H9 (cell line): ENCODE measurements around the gene PAK6. TPM values are rescaled to one million over a fixed set of nuclear protein-coding genes. Genes with fewer than 3 reads are reported as not detected.

ENCODE experiments used
- DNase-seq: peaks from one replicate; pipeline ENCODE4 v3.0.0-alpha.2; 2017
- H2AFZ ChIP-seq: one replicate; pipeline ENCODE4 v1.6.1; 2013; ENCODE audit warnings: mild to moderate bottlenecking, low read length, control low read depth, moderate library complexity
- H2AK5ac ChIP-seq: 2 replicates; pipeline ENCODE4 v1.6.1; 2013; ENCODE audit warnings: low read length, control low read depth, mixed read lengths; ENCODE audit not compliant: insufficient read length
- H2BK120ac ChIP-seq: one replicate; pipeline ENCODE4 v1.6.1; 2013; ENCODE audit warnings: low read depth, mild to moderate bottlenecking, low read length, control low read depth, inconsistent platforms; ENCODE audit not compliant: poor library complexity, severe bottlenecking
- H2BK12ac ChIP-seq: 2 replicates; pipeline ENCODE4 v1.6.1; 2013; ENCODE audit warnings: low read length, control low read depth, mixed read lengths, low read depth; ENCODE audit not compliant: insufficient read length
- H2BK15ac ChIP-seq: 2 replicates; pipeline ENCODE4 v1.6.1; 2013; ENCODE audit warnings: low read depth, low read length, control low read depth
- H2BK20ac ChIP-seq: one replicate; pipeline ENCODE4 v1.6.1; 2013; ENCODE audit warnings: low read depth, mild to moderate bottlenecking, low read length, control low read depth, inconsistent platforms; ENCODE audit not compliant: poor library complexity, severe bottlenecking
- H2BK5ac ChIP-seq: 2 replicates; pipeline ENCODE4 v1.6.1; 2013; ENCODE audit warnings: low read length, control low read depth, mixed read lengths; ENCODE audit not compliant: insufficient read length
- H3K14ac ChIP-seq: 2 replicates; pipeline ENCODE4 v1.6.1; 2013; ENCODE audit warnings: low read length, control low read depth; ENCODE audit not compliant: insufficient read depth
- H3K18ac ChIP-seq: 2 replicates; pipeline ENCODE4 v1.6.1; 2013; ENCODE audit warnings: low read depth, mild to moderate bottlenecking, mixed read lengths, low read length, control low read depth; ENCODE audit not compliant: insufficient read length
- H3K23ac ChIP-seq: 2 replicates; pipeline ENCODE4 v1.6.1; 2013; ENCODE audit warnings: low read length, control low read depth, mixed read lengths, low read depth; ENCODE audit not compliant: insufficient read length
- H3K23me2 ChIP-seq: 2 replicates; pipeline ENCODE4 v1.6.1; 2013; ENCODE audit warnings: low read depth, mild to moderate bottlenecking, mixed read lengths, low read length, control low read depth; ENCODE audit not compliant: insufficient read length, poor library complexity, severe bottlenecking
- H3K27ac ChIP-seq: 2 replicates; pipeline ENCODE4 v1.5.1; 2013; ENCODE audit warnings: low read length, control low read depth, mixed read lengths, low read depth; ENCODE audit not compliant: insufficient read length
- H3K27me3 ChIP-seq: 2 replicates; pipeline ENCODE4 v1.6.1; 2013; ENCODE audit warnings: low read length, control low read depth, inconsistent platforms; ENCODE audit not compliant: insufficient read depth
- H3K4ac ChIP-seq: 2 replicates; pipeline ENCODE4 v1.6.1; 2013; ENCODE audit warnings: low read depth, mild to moderate bottlenecking, control low read depth, inconsistent platforms, low read length, moderate library complexity
- H3K4me1 ChIP-seq: 2 replicates; pipeline ENCODE4 v1.6.1; 2013; ENCODE audit warnings: low read length, control low read depth, inconsistent platforms; ENCODE audit not compliant: insufficient read depth
- H3K4me2 ChIP-seq: 2 replicates; pipeline ENCODE4 v1.6.1; 2013; ENCODE audit warnings: low read length, control low read depth, mixed read lengths; ENCODE audit not compliant: insufficient read length, insufficient read depth
- H3K56ac ChIP-seq: 2 replicates; pipeline ENCODE4 v1.6.1; 2013; ENCODE audit warnings: low read depth, mild to moderate bottlenecking, mixed read lengths, low read length, control low read depth; ENCODE audit not compliant: insufficient read length
- H3K79me1 ChIP-seq: 2 replicates; pipeline ENCODE4 v1.6.1; 2013; ENCODE audit warnings: low read depth, mild to moderate bottlenecking, moderate library complexity, low read length, control low read depth, inconsistent platforms; ENCODE audit not compliant: insufficient read depth, poor library complexity, severe bottlenecking
- H3K79me2 ChIP-seq: 2 replicates; pipeline ENCODE4 v1.6.1; 2013; ENCODE audit warnings: low read length, control low read depth, inconsistent platforms; ENCODE audit not compliant: insufficient read depth
- H3K9ac ChIP-seq: 2 replicates; pipeline ENCODE4 v1.6.1; 2013; ENCODE audit warnings: low read length, control low read depth, mixed read lengths; ENCODE audit not compliant: insufficient read length; ENCODE audit errors: extremely low read depth
- H3K9me3 ChIP-seq: one replicate; pipeline ENCODE4 v1.6.1; 2013; ENCODE audit warnings: low read depth, low read length, inconsistent platforms; ENCODE audit not compliant: control insufficient read depth
- H3T11ph ChIP-seq: one replicate; pipeline ENCODE4 v1.6.1; 2013; ENCODE audit warnings: mild to moderate bottlenecking, low read length, control low read depth, inconsistent platforms
- H4K20me1 ChIP-seq: one replicate; pipeline ENCODE4 v1.6.1; 2013; ENCODE audit not compliant: control insufficient read depth, insufficient read length, insufficient read depth
- H4K5ac ChIP-seq: 2 replicates; pipeline ENCODE4 v1.6.1; 2013; ENCODE audit warnings: low read depth, mild to moderate bottlenecking, mixed read lengths, low read length, control low read depth; ENCODE audit not compliant: insufficient read length
- H4K8ac ChIP-seq: replicated peaks from 2 replicates; pipeline ENCODE4 v1.6.1; 2013; ENCODE audit warnings: low read length, control low read depth, mixed read lengths, low read depth; ENCODE audit not compliant: insufficient read length
- H4K91ac ChIP-seq: 2 replicates; pipeline ENCODE4 v1.6.1; 2013; ENCODE audit warnings: low read depth, mild to moderate bottlenecking, moderate library complexity, mixed read lengths, low read length, control low read depth; ENCODE audit not compliant: insufficient read length
- H3K27ac Mint-ChIP-seq, 3 experiments: 2 replicates in 2 of 3; 3 replicates in 1 of 3; pipeline ENCODE4 v1.8.0; 2020 to 2021; ENCODE audit warnings: mixed read lengths in 3 of 3, mild to moderate bottlenecking in 1 of 3, moderate library complexity in 1 of 3
- H3K27me3 Mint-ChIP-seq: 2 replicates; pipeline ENCODE4 v1.8.0; 2021; ENCODE audit warnings: low read depth, mild to moderate bottlenecking, moderate library complexity, mixed read lengths
- H3K36me3 Mint-ChIP-seq, 3 experiments: 2 replicates in 2 of 3; 3 replicates in 1 of 3; pipeline ENCODE4 v1.8.0; 2020 to 2021; ENCODE audit warnings: low read depth in 3 of 3, mixed read lengths in 3 of 3; ENCODE audit not compliant: insufficient read depth in 1 of 3
- H3K4me1 Mint-ChIP-seq, 2 experiments: 2 replicates each; pipeline ENCODE4 v1.8.0; 2020; ENCODE audit warnings: mixed read lengths in 2 of 2
- H3K4me3 Mint-ChIP-seq, 2 experiments: 2 replicates in 1 of 2; 3 replicates in 1 of 2; pipeline ENCODE4 v1.8.0; 2020 to 2021; ENCODE audit warnings: mild to moderate bottlenecking in 2 of 2, mixed read lengths in 2 of 2, moderate library complexity in 1 of 2
- H3K9me3 Mint-ChIP-seq, 2 experiments: 2 replicates in 1 of 2; 3 replicates in 1 of 2; pipeline ENCODE4 v1.8.0; 2020; ENCODE audit warnings: mild to moderate bottlenecking in 2 of 2, mixed read lengths in 2 of 2, moderate library complexity in 1 of 2
- WGBS: extraction: QIAGEN DNeasy Blood & Tissue Kit; methylation state at CpG from one replicate; pipeline ENCODE4 v1.1.7; 2013; ENCODE audit warnings: missing lambda C conversion rate, low lambda C conversion rate, mixed read lengths; ENCODE audit not compliant: insufficient read length; ENCODE audit errors: extremely low coverage; 5-methylcytosine and 5-hydroxymethylcytosine counted together
- total RNA-seq: library from RNA; stranded (reverse); gene quantifications from 2 replicates; pipeline ENCODE4 v1.2.1, GENCODE V29; 2021
- TF ChIP-seq, protein P1 (sequence below): fragments of 200-600 bp; sonication (generic); conservative IDR thresholded peaks from 3 replicates; pipeline ENCODE4 v1.8.0; 2021; ENCODE audit warnings: antibody characterized with exemption, mild to moderate bottlenecking

Gene PAK6
- total RNA-seq, 1 experiment from 2014 or later: 7.4 TPM

DNA sequence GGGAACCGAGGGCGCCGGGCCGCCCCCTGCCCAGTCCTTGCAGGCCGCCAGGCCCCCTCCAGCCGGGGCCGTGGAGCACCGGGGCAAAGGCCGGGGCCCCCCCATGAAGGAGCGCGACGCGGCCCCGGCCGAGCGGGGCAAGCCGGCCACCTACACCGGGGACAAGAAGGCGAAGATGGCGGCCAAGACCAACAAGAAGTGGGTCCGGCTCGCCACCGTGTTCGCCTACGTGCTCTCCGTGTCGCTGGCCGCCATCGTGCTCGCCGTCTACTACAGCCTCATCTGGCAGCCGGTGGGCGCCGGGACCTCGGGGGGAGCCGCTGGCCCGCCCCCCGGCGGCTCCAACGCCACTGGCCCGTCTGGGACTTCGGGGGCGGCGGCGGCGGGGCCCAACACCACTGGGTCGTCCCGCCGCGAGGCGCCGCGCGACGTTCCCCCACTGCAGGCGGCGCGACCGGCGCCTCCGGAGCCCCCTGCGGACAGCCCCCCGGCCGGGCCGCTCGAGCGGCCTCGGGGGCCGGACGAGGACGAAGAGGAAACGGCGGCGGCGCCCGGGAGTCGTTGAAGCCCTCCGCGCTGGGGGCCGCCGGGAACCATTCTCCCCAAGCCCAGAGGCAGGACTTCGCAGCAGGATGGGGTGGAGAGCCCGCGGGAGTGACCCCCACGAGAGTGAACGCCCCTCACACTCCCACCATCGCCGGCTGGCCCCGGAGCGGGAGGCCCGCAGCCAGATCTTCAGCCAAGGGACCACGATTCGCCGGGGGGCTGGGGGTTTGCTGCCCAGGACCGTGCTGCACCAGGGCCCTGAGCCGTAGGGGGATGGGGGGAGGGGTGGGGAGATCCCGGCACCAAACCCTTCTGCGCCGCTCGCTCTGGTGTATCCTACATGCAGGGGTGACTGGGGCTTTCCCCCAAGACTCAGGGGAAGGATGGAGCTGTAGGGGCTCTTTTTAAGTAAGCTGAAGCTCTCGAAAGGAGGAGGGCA is 85.4 kb downstream of the PAK6 start:
- Histone ChIP-seq H3K9me3 (no peaks in the 10 kb centered on the region), H4K5ac (no peak overlapping the region), H3K4me2 (peak overlapping the region; percentile 58), H4K20me1 (no peaks in the 10 kb centered on the region), H2BK120ac (no peak overlapping the region), H3K23ac (no peak overlapping the region), H3K56ac (no peak overlapping the region), H2AK5ac (no peak overlapping the region), H2BK12ac (no peak overlapping the region), H4K8ac (no peak overlapping the region), H3K4ac (no peak overlapping the region), H2BK20ac (no peak overlapping the region), H3K27me3 (no peaks in the 10 kb centered on the region; the same call in 1 of the 2 replicates), H3K14ac (no peak overlapping the region), H3K9ac (no peak overlapping the region), H3K23me2 (peaks cover 10% of the 10 kb centered on the region), H3K27ac (no peak overlapping the region), H2BK15ac (no peak overlapping the region), H2BK5ac (no peak overlapping the region), H3T11ph (no peak overlapping the region), H3K79me2 (no peaks in the 10 kb centered on the region), H3K4me1 (peaks cover 25% of the 10 kb centered on the region; the same call in 1 of the 2 replicates), H3K18ac (no peak overlapping the region), H2AFZ (no peak overlapping the region), H4K91ac (no peak overlapping the region), H3K79me1 (no peaks in the 10 kb centered on the region)
- Mint-ChIP-seq H3K4me1 (peaks cover 61 to 66% of the 10 kb centered on the region in 2 experiments), H3K4me3 (peak overlapping the region; percentile 67 to 85), H3K27me3 (peaks cover 38% of the 10 kb centered on the region), H3K36me3 (peaks cover 2 to 17% (median 6%) of the 10 kb centered on the region in 3 experiments; a peak in 4 of 7 replicates), H3K27ac (no peak overlapping the region; a peak in 1 of 7 replicates), H3K9me3 (peaks cover 0 to 6% of the 10 kb centered on the region in 2 experiments; a peak in 1 of 5 replicates)
- TF ChIP-seq, protein P1, sequence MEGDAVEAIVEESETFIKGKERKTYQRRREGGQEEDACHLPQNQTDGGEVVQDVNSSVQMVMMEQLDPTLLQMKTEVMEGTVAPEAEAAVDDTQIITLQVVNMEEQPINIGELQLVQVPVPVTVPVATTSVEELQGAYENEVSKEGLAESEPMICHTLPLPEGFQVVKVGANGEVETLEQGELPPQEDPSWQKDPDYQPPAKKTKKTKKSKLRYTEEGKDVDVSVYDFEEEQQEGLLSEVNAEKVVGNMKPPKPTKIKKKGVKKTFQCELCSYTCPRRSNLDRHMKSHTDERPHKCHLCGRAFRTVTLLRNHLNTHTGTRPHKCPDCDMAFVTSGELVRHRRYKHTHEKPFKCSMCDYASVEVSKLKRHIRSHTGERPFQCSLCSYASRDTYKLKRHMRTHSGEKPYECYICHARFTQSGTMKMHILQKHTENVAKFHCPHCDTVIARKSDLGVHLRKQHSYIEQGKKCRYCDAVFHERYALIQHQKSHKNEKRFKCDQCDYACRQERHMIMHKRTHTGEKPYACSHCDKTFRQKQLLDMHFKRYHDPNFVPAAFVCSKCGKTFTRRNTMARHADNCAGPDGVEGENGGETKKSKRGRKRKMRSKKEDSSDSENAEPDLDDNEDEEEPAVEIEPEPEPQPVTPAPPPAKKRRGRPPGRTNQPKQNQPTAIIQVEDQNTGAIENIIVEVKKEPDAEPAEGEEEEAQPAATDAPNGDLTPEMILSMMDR: no peak
- no peak for DNase-seq
- WGBS: no CpG with 5 or more reads among the region's 101 CpGs
